ENCODE results near the gene BPIFB2. TPM values are rescaled to one million over a fixed set of nuclear protein-coding genes. Genes with fewer than 3 reads are reported as not detected.

Gene BPIFB2
- total and polyA plus RNA-seq, 10 of the 15 experiments (the other 5 are each of a cell fraction or from before 2014, with no cell fraction given) = not detected

GRCh38 chr20:33019465-33020277, 12.2 kb downstream of the BPIFB2 start:
- Histone ChIP-seq H3K27ac (ENCODE audit: control insufficient read depth, insufficient read depth) (no peak overlapping the region), H3K9ac (ENCODE audit: control insufficient read depth, insufficient read depth, low read length) (no peak overlapping the region), H3K4me1 (ENCODE audit: control insufficient read depth, insufficient read depth, low read length) (peaks cover 3% of the 10 kb centered on the region), H3K4me3 (no peak overlapping the region), H3K79me2 (ENCODE audit: control insufficient read depth, insufficient read depth, low read length) (no peaks in the 10 kb centered on the region), H4K20me1 (ENCODE audit: control insufficient read depth, insufficient read depth) (no peaks in the 10 kb centered on the region), H3K4me2 (ENCODE audit: control insufficient read depth, insufficient read depth) (no peak overlapping the region), H3K9me3 (replicated peaks; ENCODE audit: control insufficient read depth, insufficient read depth, low read length) (no peaks in the 10 kb centered on the region), H3K27me3 (replicated peaks in 1 of 2; ENCODE audit: control insufficient read depth in 2 of 2, insufficient read depth in 2 of 2, low read length in 1 of 2) (peaks cover 0 to 1% of the 10 kb centered on the region in 2 experiments; a peak in 1 of 4 replicates), H2AFZ (ENCODE audit: control insufficient read depth, low read depth, low read length) (no peak overlapping the region), H3K36me3 (ENCODE audit: control insufficient read depth in 2 of 2, insufficient read depth in 2 of 2, low read length in 1 of 2) (no peaks in the 10 kb centered on the region)
- BruUV-seq (replicated peaks) = no TSS peak
- ChIA-PET POLR2A (no interaction called here), RAD21 (ENCODE audit: unreplicated experiment) (no interaction called here), CTCF (no interaction called here), SMC1A (ENCODE audit: uncharacterized antibody, unreplicated experiment) (no interaction called here)
- no peak for TF ChIP-seq CBX5 (IDR thresholded peaks at IDR 0.05; ENCODE audit: low read depth)
- no peak for TF ChIP-seq NR2C2 (IDR thresholded peaks at IDR 0.05; ENCODE audit: borderline replicate concordance, control insufficient read depth, insufficient read length, low read depth)
- TF ChIP-seq MYB (IDR thresholded peaks at IDR 0.05; ENCODE audit: borderline replicate concordance, low read depth, low read length) = no peak
- no peak for TF ChIP-seq SIN3A (IDR thresholded peaks at IDR 0.05; ENCODE audit: low read depth, low read length)
- no peak for TF ChIP-seq CHD4 (IDR thresholded peaks at IDR 0.05)
- TF ChIP-seq CBFB (IDR thresholded peaks at IDR 0.05; ENCODE audit: low read depth) = no peak
- no peak for FAIRE-seq
- no peak for ATAC-seq
- in situ Hi-C loops (cut with MboI) = no loop called here
- intact Hi-C loops (cut with micrococcal nuclease; ENCODE audit: unreplicated experiment) = no loop called here
- WGBS (ENCODE audit: insufficient coverage, insufficient replicate concordance, low lambda C conversion rate, missing lambda C conversion rate) = 48% methylated on average over 23 of the region's 23 CpGs
- DNase-seq (ENCODE audit: low read depth, low spot score) = no peak

Data from GM12878 (cell line).